Thyroid gland (tissue), 4 donors: Measurements from ENCODE around the gene SGSM2. TPM values are rescaled to one million over a fixed set of nuclear protein-coding genes. Genes with fewer than 3 reads are reported as not detected.

Experiments used
- DNase-seq, 2 donors: peaks; one replicate each; pipeline ENCODE4 v3.0.0-alpha.2; 2019
- H3K27ac ChIP-seq, 3 donors: fragments of 200-600 bp; sonication (generic); 1 replicate in 2 of 3; 2 replicates in 1 of 3; pipeline ENCODE4 v1.5.1; 2016 to 2019; ENCODE audit warnings: mild to moderate bottlenecking in 1 of 3, moderate library complexity in 1 of 3
- H3K27me3 ChIP-seq: fragments of 200-600 bp; sonication (generic); one replicate; pipeline ENCODE4 v1.5.1; 2019
- H3K36me3 ChIP-seq, 2 donors: fragments of 200-600 bp; sonication (generic); one replicate each; pipeline ENCODE4 v1.5.1; 2016 to 2019
- H3K4me1 ChIP-seq, 2 donors: fragments of 200-600 bp; sonication (generic); one replicate each; pipeline ENCODE4 v1.5.1; 2017 to 2019
- H3K4me3 ChIP-seq, 3 donors: fragments of 200-600 bp; sonication (generic); replicated peaks in 1 of 3; 1 replicate in 2 of 3; 2 replicates in 1 of 3; pipeline ENCODE4 v1.5.1; 2016; ENCODE audit warnings: mild to moderate bottlenecking in 1 of 3
- H3K9me3 ChIP-seq: fragments of 200-600 bp; sonication (generic); one replicate; pipeline ENCODE4 v1.5.1; 2017
- POLR2A ChIP-seq, 2 donors: fragments of 450-650 bp; IDR thresholded peaks; one replicate each; pipeline ENCODE4 v1.6.1; 2017; ENCODE audit warnings: antibody characterized with exemption in 2 of 2, mild to moderate bottlenecking in 2 of 2, moderate library complexity in 1 of 2
- WGBS, 2 donors: methylation state at CpG; one replicate each; pipeline ENCODE4 v1.1.5; 2017; 5-methylcytosine and 5-hydroxymethylcytosine counted together
- intact Hi-C: fragments of 100-400 bp; cut with DNase I; formaldehyde crosslinking; loops from one replicate; pipeline ENCODE4 v1.15.1; 2023
- total RNA-seq, 4 donors: library from RNA; depleted of rRNA; stranded (reverse); fragments of >200 nt; gene quantifications; one replicate each; pipeline ENCODE4 v1.2.3, GENCODE V29; 2016
- TF ChIP-seq, protein P1 (sequence below), 6 experiments: fragments of 200-600 bp in 3 of 6; fragments of 450-650 bp in 3 of 6; sonication (generic) in 3 of 6; IDR thresholded peaks; one replicate each; pipeline ENCODE4 v1.5.1; 2016 to 2019; ENCODE audit warnings: antibody characterized with exemption in 6 of 6, mild to moderate bottlenecking in 2 of 6, inconsistent platforms in 1 of 6, moderate library complexity in 1 of 6

SGSM2 gene
- total RNA-seq, 4 donors from 2014 or later: 47.8 to 82.7 (median 63.2) TPM

GRCh38 chr17:2361010-2361760 is 23.9 kb downstream of the SGSM2 start:
- no peak overlapping the region for H3K4me3 ChIP-seq
- H3K36me3 ChIP-seq: peaks cover 14 to 21% of the 10 kb centered on the region in 2 donors
- no peak for DNase-seq
- H3K9me3 ChIP-seq: no peaks in the 10 kb centered on the region
- intact Hi-C loops: loop anchor here (10.0 kb wide), 1 partner anchor 436 kb away; no protein-coding TSS in a partner anchor
- no peak overlapping the region for H3K27ac ChIP-seq
- WGBS, 2 donors: 83 to 85% methylated on average over 19 to 20 of the region's 21 CpGs
- H3K27me3 ChIP-seq: no peaks in the 10 kb centered on the region
- TF ChIP-seq, protein P1, sequence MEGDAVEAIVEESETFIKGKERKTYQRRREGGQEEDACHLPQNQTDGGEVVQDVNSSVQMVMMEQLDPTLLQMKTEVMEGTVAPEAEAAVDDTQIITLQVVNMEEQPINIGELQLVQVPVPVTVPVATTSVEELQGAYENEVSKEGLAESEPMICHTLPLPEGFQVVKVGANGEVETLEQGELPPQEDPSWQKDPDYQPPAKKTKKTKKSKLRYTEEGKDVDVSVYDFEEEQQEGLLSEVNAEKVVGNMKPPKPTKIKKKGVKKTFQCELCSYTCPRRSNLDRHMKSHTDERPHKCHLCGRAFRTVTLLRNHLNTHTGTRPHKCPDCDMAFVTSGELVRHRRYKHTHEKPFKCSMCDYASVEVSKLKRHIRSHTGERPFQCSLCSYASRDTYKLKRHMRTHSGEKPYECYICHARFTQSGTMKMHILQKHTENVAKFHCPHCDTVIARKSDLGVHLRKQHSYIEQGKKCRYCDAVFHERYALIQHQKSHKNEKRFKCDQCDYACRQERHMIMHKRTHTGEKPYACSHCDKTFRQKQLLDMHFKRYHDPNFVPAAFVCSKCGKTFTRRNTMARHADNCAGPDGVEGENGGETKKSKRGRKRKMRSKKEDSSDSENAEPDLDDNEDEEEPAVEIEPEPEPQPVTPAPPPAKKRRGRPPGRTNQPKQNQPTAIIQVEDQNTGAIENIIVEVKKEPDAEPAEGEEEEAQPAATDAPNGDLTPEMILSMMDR (IDR thresholded peaks at IDR 0.05): no peak
- no peak for TF ChIP-seq POLR2A (IDR thresholded peaks at IDR 0.05)
- no peaks in the 10 kb centered on the region for H3K4me1 ChIP-seq

- intact Hi-C loops: loop anchor here (10.0 kb wide), 1 partner anchor 437 kb away; no protein-coding TSS in a partner anchor
- TF ChIP-seq POLR2A (IDR thresholded peaks at IDR 0.05): no peak
- TF ChIP-seq, protein P1 (IDR thresholded peaks at IDR 0.05): no peak
- Histone ChIP-seq H3K4me1 (no peaks in the 10 kb centered on the region), H3K4me3 (no peak overlapping the region), H3K9me3 (no peaks in the 10 kb centered on the region), H3K27me3 (no peaks in the 10 kb centered on the region), H3K27ac (no peak overlapping the region), H3K36me3 (peaks cover 14 to 21% of the 10 kb centered on the region in 2 donors)
- DNase-seq: no peak
- 97 to 98% methylated on average over 20 of the region's 20 CpGs for WGBS, 2 donors
These were observed 24.7 kb downstream of the SGSM2 start for GRCh38 chr17:2362016-2362415.

DNA sequence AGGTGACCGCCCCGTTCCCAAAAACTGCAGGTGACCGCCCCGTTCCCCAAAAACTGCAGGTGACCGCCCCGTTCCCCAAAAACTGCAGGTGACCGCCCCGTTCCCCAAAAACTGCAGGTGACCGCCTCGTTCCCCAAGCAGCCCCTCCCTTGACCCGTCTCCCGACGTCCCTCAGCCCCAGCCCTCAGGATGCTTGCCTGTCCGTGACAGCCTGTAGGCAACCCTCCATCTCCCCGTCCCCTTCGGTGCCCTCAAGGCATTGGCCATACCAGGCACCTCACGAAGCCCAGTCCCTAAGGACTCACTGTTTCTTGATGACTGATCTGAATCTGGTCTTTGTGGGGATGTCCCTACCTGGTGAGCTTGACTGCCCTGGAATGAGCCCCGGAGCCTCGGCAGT is 25.1 kb downstream of the SGSM2 start:
- DNase-seq: no peak
- TF ChIP-seq, protein P1 (IDR thresholded peaks at IDR 0.05): no peak
- no peak for TF ChIP-seq POLR2A (IDR thresholded peaks at IDR 0.05)
- no peak overlapping the region for H3K27ac ChIP-seq
- H3K4me1 ChIP-seq: no peaks in the 10 kb centered on the region
- 93 to 97% methylated on average over 19 of the region's 19 CpGs for WGBS, 2 donors
- no peaks in the 10 kb centered on the region for H3K9me3 ChIP-seq
- no peaks in the 10 kb centered on the region for H3K27me3 ChIP-seq
- no peak overlapping the region for H3K4me3 ChIP-seq
- H3K36me3 ChIP-seq: peaks cover 14 to 21% of the 10 kb centered on the region in 2 donors
- intact Hi-C loops: loop anchor here (10.0 kb wide), 1 partner anchor 438 kb away; no protein-coding TSS in a partner anchor

GRCh38 chr17:2362881-2363280 is 25.6 kb downstream of the SGSM2 start:
- H3K9me3 ChIP-seq: no peaks in the 10 kb centered on the region
- H3K4me3 ChIP-seq: no peak overlapping the region
- H3K36me3 ChIP-seq: peaks cover 14 to 21% of the 10 kb centered on the region in 2 donors
- no peak for DNase-seq
- no peaks in the 10 kb centered on the region for H3K4me1 ChIP-seq
- no peak overlapping the region for H3K27ac ChIP-seq
- TF ChIP-seq POLR2A (IDR thresholded peaks at IDR 0.05): no peak
- TF ChIP-seq, protein P1 (IDR thresholded peaks at IDR 0.05): no peak
- no peaks in the 10 kb centered on the region for H3K27me3 ChIP-seq
- WGBS, 2 donors: 100% methylated on average over 2 to 3 of the region's 14 CpGs
- intact Hi-C loops: loop anchor here (10.0 kb wide), 1 partner anchor 438 kb away; no protein-coding TSS in a partner anchor

GRCh38 chr17:2363318-2363717 is 26.0 kb downstream of the SGSM2 start:
- TF ChIP-seq, protein P1 (IDR thresholded peaks at IDR 0.05): no peak
- no peak for TF ChIP-seq POLR2A (IDR thresholded peaks at IDR 0.05)
- Histone ChIP-seq H3K4me3 (no peak overlapping the region), H3K9me3 (no peaks in the 10 kb centered on the region), H3K4me1 (no peaks in the 10 kb centered on the region), H3K36me3 (peaks cover 14 to 21% of the 10 kb centered on the region in 2 donors), H3K27ac (no peak overlapping the region), H3K27me3 (no peaks in the 10 kb centered on the region)
- no peak for DNase-seq
- intact Hi-C loops: loop anchor here (10.0 kb wide), 1 partner anchor 439 kb away; no protein-coding TSS in a partner anchor
- 88 to 92% methylated on average over 8 to 21 of the region's 21 CpGs for WGBS, 2 donors
